Endothelial cell of hepatic sinusoid (primary cell): ENCODE data around the gene DISP2.

Source experiments
- in situ Hi-C: cut with HindIII; loops from 2 replicates; pipeline ENCODE4 v1.10.0; 2017; ENCODE audit warnings: low sequenced_read_pairs

DISP2 gene

DNA sequence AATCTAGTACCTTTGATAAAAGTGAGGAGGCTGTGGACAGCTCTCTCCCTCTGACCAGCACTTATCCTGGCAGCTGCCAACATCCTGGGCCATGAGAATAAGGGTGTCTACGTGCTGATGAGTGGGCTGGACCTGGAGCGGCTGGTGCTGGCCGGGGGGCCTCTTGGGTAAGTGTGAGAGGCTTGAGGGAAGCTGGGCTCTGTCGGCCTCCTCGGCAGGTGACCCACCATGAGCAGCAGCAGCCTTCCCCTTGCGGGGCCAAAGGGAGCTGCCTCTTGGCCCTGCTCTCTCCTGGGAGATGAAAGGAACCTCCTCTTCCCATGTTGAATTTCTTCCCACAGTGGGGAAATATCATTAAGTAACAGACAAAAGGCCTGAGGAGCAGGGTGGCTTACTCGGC is 56.8 kb downstream of the DISP2 start:
- in situ Hi-C loops: loop anchor here (25.0 kb wide), 1 partner anchor 203 kb away; no protein-coding TSS in a partner anchor

DNA sequence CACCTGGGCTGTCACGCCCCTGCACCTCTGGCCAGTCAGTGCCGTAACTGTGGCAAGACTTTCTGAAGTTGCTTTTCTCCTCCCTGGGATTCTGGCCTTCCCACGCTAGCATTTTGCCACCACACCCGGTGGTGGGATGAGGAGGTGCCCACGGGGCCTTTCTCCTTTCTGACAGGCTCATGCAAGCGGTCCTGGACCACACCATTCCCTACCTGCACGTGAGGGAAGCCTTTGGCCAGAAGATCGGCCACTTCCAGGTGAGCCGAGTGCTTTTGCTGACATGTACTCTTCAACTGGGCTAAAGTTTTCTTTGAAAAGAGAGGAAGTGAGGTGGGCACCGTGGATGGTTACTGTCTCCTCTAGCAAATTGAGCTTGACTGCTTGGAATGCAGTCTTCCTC is 57.2 kb downstream of the DISP2 start:
- in situ Hi-C loops: loop anchor here (25.0 kb wide), 1 partner anchor 203 kb away; no protein-coding TSS in a partner anchor

DNA sequence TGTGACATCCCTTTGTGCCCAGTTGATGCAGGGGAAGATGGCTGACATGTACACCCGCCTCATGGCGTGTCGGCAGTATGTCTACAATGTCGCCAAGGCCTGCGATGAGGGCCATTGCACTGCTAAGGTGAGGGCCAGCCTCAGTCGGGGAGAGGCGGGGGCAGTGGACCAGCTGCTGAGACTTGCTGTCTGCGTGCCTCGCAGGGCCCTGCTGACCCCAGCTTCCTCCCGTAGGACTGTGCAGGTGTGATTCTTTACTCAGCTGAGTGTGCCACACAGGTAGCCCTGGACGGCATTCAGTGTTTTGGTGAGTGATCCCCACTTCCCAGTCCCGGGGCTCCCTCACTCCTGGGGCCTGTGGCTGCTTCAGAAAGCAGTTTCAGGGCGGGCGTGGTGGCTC is 58.0 kb downstream of the DISP2 start:
- in situ Hi-C loops: loop anchor here (25.0 kb wide), 1 partner anchor 204 kb away; no protein-coding TSS in a partner anchor

DNA sequence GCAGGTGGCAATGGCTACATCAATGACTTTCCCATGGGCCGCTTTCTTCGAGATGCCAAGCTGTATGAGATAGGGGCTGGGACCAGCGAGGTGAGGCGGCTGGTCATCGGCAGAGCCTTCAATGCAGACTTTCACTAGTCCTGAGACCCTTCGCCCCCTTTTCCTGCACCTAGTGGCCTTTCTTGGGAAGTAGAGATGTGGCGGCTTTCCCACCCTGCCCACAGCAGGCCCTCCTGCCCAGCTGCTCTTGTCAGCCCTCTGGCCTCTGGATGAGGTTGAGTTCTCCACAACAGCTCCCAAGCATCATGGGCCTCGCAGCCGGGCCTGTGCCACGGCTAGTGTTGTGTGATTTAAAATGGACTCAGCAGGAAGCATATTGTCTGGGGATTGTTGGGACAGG is 60.1 kb downstream of the DISP2 start:
- in situ Hi-C loops: loop anchor here (25.0 kb wide), 1 partner anchor 206 kb away; no protein-coding TSS in a partner anchor

DNA sequence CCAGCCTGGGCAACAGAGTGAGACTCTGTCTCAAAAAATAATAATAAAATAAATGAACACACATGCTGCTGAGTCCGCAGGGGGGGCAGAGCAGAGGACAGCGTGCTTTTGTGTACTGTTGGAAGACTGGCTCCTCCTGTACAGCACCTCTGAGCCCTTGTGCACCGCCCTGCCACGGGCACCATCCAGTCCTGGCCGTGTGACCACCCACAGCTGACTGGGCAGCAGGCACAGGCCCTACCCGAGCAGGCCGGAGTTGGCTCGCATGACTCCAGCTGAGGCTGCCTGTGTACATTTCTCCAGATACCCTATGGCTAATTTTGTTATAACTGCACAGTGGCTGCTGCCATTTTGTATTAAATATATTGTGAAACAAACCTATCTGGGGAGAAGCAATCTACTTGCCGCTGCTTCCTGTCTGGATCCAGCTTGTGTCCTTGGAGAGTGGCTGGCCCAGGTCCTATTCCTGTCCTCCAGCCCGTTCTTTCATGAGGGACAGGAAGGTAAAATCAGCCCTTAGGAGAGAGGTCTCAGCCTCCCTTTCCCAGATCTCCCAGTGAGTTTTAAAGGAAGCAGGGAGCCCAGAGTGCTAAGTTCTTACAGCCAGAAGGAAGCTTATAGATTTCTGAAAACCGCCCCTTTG is 62.2 kb downstream of the DISP2 start:
- in situ Hi-C loops: loop anchor here (5.0 to 25.0 kb wide), 4 partner anchors 33 to 208 kb away; partner anchors contain the start of gene DISP2

DNA sequence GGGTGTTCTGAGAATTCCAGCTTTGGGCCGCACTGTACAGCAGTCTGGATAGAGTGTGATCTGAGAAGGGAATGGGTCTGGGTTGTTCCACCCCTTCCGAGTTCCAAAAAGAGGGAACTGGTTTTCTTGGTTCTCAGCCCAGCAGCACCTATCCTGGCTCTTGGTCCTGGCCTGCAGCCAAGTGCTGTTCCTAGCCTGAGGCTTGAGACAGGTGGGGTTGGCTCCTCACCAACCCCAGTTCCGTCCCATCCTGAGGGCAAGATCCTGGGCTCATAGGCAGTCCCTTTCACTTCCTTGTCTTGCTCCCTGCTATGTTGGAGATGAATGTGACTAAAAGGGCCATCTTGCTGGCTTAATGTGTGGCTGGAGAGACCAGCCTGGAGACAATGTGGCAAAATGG is 62.8 kb downstream of the DISP2 start:
- in situ Hi-C loops: loop anchor here (5.0 to 25.0 kb wide), 4 partner anchors 33 to 208 kb away; partner anchors contain the start of gene DISP2

DNA sequence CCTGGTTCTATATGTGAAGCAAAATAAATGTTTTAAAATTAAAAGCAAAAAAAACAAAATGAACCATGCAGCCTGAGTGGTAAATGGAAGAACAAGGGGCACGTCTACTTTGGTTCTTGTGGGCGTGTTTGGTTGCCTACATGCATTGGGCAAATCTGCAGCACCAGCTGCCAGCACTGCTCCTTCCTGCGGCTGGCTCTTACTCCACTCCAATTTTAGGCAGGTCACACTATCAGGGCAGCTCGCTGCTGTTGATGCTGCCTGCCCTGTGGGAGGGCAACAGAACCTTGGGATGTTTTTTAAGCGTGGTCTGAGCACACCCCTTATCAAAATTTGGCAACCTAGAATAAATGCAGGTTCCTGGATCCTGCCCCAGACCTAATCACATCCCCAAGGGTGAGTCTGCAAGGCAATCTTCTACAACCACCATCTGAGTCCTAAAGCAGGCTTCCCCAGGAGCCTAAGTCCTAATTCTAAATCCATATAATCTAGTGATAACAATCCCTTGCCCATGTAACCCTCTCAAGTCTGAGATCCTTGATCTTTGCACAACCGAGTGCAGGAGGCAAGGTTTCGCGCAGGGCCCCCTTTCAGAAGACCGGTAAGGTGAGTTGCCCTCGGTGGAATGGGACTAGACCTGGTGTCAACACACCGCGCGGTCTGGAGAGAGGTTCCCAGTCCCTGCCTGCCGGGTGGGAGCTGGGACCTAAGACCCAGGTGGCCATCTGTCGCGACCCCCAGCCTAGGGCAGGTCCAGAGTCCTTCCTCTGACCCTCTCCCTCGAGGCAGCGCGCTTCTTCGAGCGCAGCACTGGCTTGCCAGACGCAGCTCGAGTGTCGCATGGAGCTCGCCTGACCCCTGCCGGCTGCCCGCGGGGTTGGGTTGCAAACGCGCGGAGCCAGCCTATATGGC is 63.5 kb downstream of the DISP2 start:
- in situ Hi-C loops: loop anchor here (5.0 to 25.0 kb wide), 4 partner anchors 34 to 209 kb away; partner anchors contain the start of gene DISP2

DNA sequence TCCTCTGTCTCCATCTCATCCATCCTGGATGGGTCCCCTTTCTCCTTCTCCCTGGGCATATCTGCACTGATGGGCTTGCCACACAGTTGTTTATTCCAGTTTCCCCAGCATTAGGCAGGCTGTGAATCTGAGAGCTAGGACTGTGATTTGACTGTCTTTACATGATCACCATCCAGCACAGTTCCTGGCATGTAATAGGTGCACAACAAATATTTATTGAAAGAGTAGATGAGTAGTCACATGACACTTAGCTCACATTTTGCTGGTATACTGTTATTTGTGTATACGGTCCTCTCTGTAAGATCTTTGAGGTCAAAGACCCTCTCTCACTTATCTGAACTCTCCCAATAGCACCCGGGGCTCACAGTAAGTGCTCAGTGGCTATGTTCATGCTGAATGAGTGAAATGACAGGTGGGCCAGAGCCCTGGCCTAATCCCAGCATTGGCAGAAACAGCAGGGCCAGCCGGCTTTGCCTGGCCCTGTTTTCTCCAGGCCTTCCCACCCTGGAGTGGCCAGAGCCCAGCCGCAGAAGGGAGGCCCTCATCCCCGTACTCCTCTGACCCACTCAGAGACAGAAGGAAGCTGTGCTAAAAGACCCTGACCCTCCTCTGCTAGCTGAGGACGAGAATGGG is 66.6 kb downstream of the DISP2 start:
- in situ Hi-C loops: loop anchor here (5.0 to 25.0 kb wide), 4 partner anchors 37 to 212 kb away; partner anchors contain the start of gene DISP2

DNA sequence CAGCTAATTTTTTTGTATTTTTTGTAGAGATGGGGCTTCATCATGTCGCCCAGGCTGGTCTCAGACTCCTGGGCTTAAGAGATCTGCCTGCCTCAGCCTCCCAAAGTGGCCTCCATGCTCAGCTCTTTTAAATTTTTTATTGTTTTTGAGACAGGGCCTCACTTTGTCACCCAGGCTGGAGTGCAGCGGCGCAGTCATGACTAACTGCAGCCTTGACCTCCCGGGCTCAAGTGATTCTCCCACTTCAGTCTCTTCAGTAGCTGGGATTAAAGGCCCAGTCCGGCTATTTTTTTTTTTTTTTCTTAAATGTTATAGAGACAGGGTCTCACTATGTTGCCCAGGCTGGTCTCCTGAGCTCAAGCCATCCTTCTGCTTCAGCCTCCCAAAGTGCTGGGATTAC is 67.7 kb downstream of the DISP2 start:
- in situ Hi-C loops: no loop called here

DNA sequence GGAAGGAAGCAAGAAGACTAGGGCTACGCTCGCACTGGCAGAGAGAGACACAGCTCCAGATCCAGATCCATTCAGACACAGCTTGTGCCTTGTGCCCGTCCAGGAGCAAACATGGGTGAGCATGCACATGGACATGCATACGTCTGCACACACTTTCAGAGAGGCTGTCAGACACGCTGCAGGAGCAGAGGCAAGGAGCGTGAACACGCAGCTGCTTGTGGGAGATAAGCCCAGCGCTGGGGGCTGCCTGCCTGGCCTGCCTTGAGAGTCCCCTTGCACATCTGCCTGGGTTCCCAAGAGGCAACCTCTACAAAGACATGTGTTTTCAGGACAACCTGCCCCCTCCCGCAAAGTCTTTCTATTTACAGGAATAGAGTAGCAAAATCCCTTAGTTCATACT is 69.2 kb downstream of the DISP2 start:
- in situ Hi-C loops: no loop called here

DNA sequence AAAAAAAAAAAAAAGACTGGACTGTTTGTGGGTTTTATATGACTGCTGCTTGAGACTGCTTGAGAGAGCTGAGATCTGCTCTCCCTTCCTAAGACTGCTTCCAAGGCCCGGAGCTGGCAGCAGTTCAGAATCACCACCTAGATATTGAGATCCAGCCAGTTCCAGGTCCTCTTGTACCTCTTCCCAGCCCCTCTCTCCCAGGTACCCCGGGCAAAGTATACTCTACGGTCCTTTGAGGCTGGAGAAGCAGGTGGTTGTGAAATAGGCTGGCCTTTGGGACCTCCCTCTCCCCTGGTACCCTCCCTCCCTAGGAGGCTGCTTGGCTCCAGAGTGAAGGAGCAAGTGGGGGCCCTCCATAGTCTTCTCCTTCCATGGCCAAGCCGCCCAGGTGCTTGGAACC is 70.2 kb downstream of the DISP2 start:
- in situ Hi-C loops: no loop called here
